ENCODE data around the gene FAM81B. TPM values are rescaled to one million over a fixed set of nuclear protein-coding genes. Genes with fewer than 3 reads are reported as not detected.

Gene FAM81B
- total and polyA plus RNA-seq, 2 donors from 2014 or later = 1.9 to 2.3 TPM

- H3K27ac ChIP-seq (ENCODE audit: low read depth in 2 of 2, low read length in 2 of 2) = no peak overlapping the region
- H3K9ac ChIP-seq (ENCODE audit: low read length in 3 of 3) = no peak overlapping the region
- no peaks in the 10 kb centered on the region for H3K4me1 ChIP-seq (ENCODE audit: control insufficient read depth in 2 of 3, insufficient read depth in 2 of 3, low read depth in 1 of 3, low read length in 3 of 3)
- H3K9me3 ChIP-seq (ENCODE audit: control insufficient read depth in 2 of 3, insufficient read depth in 1 of 3, low read length in 3 of 3) = no peaks in the 10 kb centered on the region
- H3K36me3 ChIP-seq (ENCODE audit: control insufficient read depth in 2 of 3, insufficient read depth in 3 of 3, low read length in 3 of 3) = no peaks in the 10 kb centered on the region
- no peak for TF ChIP-seq CTCF (IDR thresholded peaks at IDR 0.05; ENCODE audit: borderline replicate concordance, extremely low read depth, insufficient read depth)
- FAIRE-seq (no peak), DNase-seq (no peak)
- intact Hi-C loops (cut with DNase I) = no loop called here
- no peak overlapping the region for H3K4me3 ChIP-seq (ENCODE audit: low read length in 3 of 3)
- H3K27me3 ChIP-seq (ENCODE audit: control insufficient read depth, insufficient read depth, low read length) = no peaks in the 10 kb centered on the region
These were observed 15.6 kb upstream of the FAM81B start for GRCh38 chr5:95375591-95375990.

- Histone ChIP-seq H3K4me3 (ENCODE audit: low read length in 3 of 3) (no peak overlapping the region), H3K9me3 (ENCODE audit: control insufficient read depth in 2 of 3, insufficient read depth in 1 of 3, low read length in 3 of 3) (no peaks in the 10 kb centered on the region), H3K27ac (ENCODE audit: low read depth in 2 of 2, low read length in 2 of 2) (no peak overlapping the region), H3K36me3 (ENCODE audit: control insufficient read depth in 2 of 3, insufficient read depth in 3 of 3, low read length in 3 of 3) (no peaks in the 10 kb centered on the region), H3K4me1 (ENCODE audit: control insufficient read depth in 2 of 3, insufficient read depth in 2 of 3, low read depth in 1 of 3, low read length in 3 of 3) (no peaks in the 10 kb centered on the region), H3K27me3 (ENCODE audit: control insufficient read depth, insufficient read depth, low read length) (no peaks in the 10 kb centered on the region), H3K9ac (ENCODE audit: low read length in 3 of 3) (no peak overlapping the region)
- no peak for DNase-seq
- TF ChIP-seq CTCF (IDR thresholded peaks at IDR 0.05; ENCODE audit: borderline replicate concordance, extremely low read depth, insufficient read depth) = no peak
- intact Hi-C loops (cut with DNase I) = no loop called here
- FAIRE-seq = no peak
These were observed 12.0 kb upstream of the FAM81B start for GRCh38 chr5:95379133-95379532.

GRCh38 chr5:95380103-95380628 lies 11.0 kb upstream of the FAM81B start:
- Histone ChIP-seq H3K9me3 (ENCODE audit: control insufficient read depth in 2 of 3, insufficient read depth in 1 of 3, low read length in 3 of 3) (no peaks in the 10 kb centered on the region), H3K9ac (ENCODE audit: low read length in 3 of 3) (no peak overlapping the region), H3K27me3 (ENCODE audit: control insufficient read depth, insufficient read depth, low read length) (no peaks in the 10 kb centered on the region), H3K27ac (ENCODE audit: low read depth in 2 of 2, low read length in 2 of 2) (no peak overlapping the region), H3K4me1 (ENCODE audit: control insufficient read depth in 2 of 3, insufficient read depth in 2 of 3, low read depth in 1 of 3, low read length in 3 of 3) (no peaks in the 10 kb centered on the region), H3K4me3 (ENCODE audit: low read length in 3 of 3) (no peak overlapping the region), H3K36me3 (ENCODE audit: control insufficient read depth in 2 of 3, insufficient read depth in 3 of 3, low read length in 3 of 3) (no peaks in the 10 kb centered on the region)
- intact Hi-C loops (cut with DNase I) = no loop called here
- DNase-seq = no peak
- FAIRE-seq = no peak
- TF ChIP-seq CTCF (IDR thresholded peaks at IDR 0.05; ENCODE audit: borderline replicate concordance, extremely low read depth, insufficient read depth) = no peak

- Histone ChIP-seq H3K9ac (ENCODE audit: low read length in 3 of 3) (no peak overlapping the region), H3K27ac (ENCODE audit: low read depth in 2 of 2, low read length in 2 of 2) (no peak overlapping the region), H3K4me3 (ENCODE audit: low read length in 3 of 3) (no peak overlapping the region), H3K4me1 (ENCODE audit: control insufficient read depth in 2 of 3, insufficient read depth in 2 of 3, low read depth in 1 of 3, low read length in 3 of 3) (no peaks in the 10 kb centered on the region), H3K27me3 (ENCODE audit: control insufficient read depth, insufficient read depth, low read length) (no peaks in the 10 kb centered on the region), H3K36me3 (ENCODE audit: control insufficient read depth in 2 of 3, insufficient read depth in 3 of 3, low read length in 3 of 3) (no peaks in the 10 kb centered on the region), H3K9me3 (ENCODE audit: control insufficient read depth in 2 of 3, insufficient read depth in 1 of 3, low read length in 3 of 3) (no peaks in the 10 kb centered on the region)
- FAIRE-seq (no peak), DNase-seq (peak in 4 of 5 donors; percentile 46 to 80 (median 58))
- no peak for TF ChIP-seq CTCF (IDR thresholded peaks at IDR 0.05; ENCODE audit: borderline replicate concordance, extremely low read depth, insufficient read depth)
- intact Hi-C loops (cut with DNase I) = no loop called here
These were observed 8.4 kb upstream of the FAM81B start for GRCh38 chr5:95382801-95383200.

Measured in kidney (tissue), 14 donors.